Effector memory CD4-positive, alpha-beta T cell (primary cell): ENCODE results near the gene TBCB.

Source experiments
- DNase-seq, 3 donors: peaks; one replicate each; pipeline ENCODE4 v3.0.0-alpha.2; 2020
- H3K27ac ChIP-seq: 2 replicates; pipeline ENCODE4 v1.7.0; 2013; ENCODE audit warnings: mild to moderate bottlenecking, low read length, moderate library complexity; ENCODE audit not compliant: insufficient read depth, poor library complexity, severe bottlenecking
- H3K27me3 ChIP-seq: replicated peaks from 2 replicates; pipeline ENCODE4 v1.7.0; 2013; ENCODE audit warnings: mild to moderate bottlenecking, low read length; ENCODE audit not compliant: insufficient read depth, control insufficient read depth, poor library complexity, severe bottlenecking
- H3K36me3 ChIP-seq: 2 replicates; pipeline ENCODE4 v1.7.0; 2013; ENCODE audit warnings: mild to moderate bottlenecking, low read length, moderate library complexity; ENCODE audit not compliant: control insufficient read depth, insufficient read depth
- H3K4me1 ChIP-seq: 2 replicates; pipeline ENCODE4 v1.7.0; 2013; ENCODE audit warnings: low read length, mild to moderate bottlenecking; ENCODE audit not compliant: control insufficient read depth, insufficient read depth, poor library complexity, severe bottlenecking
- H3K4me3 ChIP-seq: 2 replicates; pipeline ENCODE4 v1.7.0; 2013; ENCODE audit warnings: low read length, low read depth, mild to moderate bottlenecking; ENCODE audit not compliant: insufficient read depth, poor library complexity, severe bottlenecking
- H3K9me3 ChIP-seq: 2 replicates; pipeline ENCODE4 v1.7.0; 2013; ENCODE audit warnings: mild to moderate bottlenecking, low read length, moderate library complexity; ENCODE audit not compliant: control insufficient read depth

The TBCB gene

DNA sequence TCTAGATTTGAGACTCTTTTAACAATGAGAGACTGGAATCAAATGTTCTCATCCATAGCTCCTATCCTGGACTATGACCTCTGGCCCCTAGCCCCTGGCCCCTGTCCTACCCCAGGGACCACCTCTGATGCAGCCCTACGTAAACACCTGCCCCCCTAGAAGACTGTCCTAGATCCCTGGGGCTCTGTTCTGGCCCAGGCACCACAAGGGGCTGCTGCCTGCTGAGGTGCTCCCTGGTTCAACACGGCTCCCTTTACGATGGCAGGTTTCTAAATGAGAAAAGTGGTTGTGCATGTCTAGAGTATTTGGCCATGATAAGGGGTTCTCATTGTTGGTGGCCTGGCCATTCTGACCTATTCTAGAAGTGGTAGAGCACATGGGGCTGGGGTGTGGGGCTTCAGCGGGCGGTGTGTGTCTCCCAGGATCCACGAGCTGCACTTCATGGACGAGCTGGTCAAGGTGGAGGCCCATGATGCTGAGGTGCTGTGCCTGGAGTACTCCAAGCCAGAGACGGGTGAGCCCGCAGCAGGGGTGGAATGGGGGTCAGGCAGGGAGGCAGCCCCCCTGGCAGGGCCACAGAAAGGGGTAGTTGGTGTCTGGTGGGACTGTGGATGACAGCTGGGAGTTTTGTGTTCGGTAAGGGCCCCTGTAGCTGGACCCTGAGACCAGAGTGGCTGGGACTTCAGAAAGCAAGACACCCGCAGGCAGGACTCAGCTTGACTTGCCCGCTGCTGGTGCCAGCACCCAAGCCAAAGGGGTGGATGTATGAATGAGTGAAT lies 30.8 kb upstream of the TBCB start:
- H3K27ac ChIP-seq: no peak overlapping the region
- no peak for DNase-seq
- no peaks in the 10 kb centered on the region for H3K4me1 ChIP-seq
- no peak overlapping the region for H3K4me3 ChIP-seq
- H3K27me3 ChIP-seq: no peaks in the 10 kb centered on the region
- no peaks in the 10 kb centered on the region for H3K36me3 ChIP-seq
- H3K9me3 ChIP-seq: no peaks in the 10 kb centered on the region

DNA sequence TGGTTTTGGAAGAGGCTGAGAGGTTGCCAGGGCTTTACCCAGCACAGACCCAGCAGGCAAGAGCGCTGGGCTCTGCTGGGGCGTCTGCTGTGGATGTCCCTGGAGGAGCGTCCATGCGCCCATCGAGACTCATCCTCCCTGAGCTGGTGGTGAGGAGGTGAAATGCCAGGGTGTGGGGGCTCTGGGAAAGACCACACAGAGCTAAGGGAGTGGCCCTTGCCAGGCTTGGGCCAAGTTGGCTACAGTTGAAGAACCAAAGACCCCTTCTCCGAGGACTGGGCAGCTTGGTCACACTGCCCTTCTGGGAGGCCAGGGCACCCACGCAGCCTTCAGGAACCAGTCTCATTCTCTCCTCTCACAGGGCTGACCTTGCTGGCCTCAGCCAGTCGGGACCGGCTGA lies 28.9 kb upstream of the TBCB start:
- no peak overlapping the region for H3K4me3 ChIP-seq
- DNase-seq: no peak
- H3K9me3 ChIP-seq: no peaks in the 10 kb centered on the region
- no peak overlapping the region for H3K27ac ChIP-seq
- H3K27me3 ChIP-seq: no peaks in the 10 kb centered on the region
- H3K36me3 ChIP-seq: no peaks in the 10 kb centered on the region
- H3K4me1 ChIP-seq: no peaks in the 10 kb centered on the region

DNA sequence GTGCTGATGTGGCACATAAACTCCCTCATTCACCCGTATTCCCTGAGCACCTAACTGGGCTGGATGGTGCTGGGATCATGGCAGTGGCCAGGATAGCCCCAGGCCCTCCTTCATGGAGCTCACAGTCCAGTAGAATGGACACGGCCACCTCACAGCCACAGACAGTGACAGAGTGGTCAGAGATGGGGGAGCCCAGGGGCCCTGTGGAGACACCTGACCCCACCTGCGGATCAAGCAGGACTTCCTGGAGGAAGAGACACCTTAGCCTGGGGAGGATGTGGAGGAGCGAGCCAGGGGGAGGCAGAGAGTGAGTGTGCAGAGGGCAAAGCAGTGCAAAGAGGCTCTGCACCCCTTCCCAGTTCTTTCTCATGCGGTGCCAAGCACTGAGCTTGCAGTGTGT lies 25.4 kb upstream of the TBCB start:
- Histone ChIP-seq H3K4me1 (no peaks in the 10 kb centered on the region), H3K27me3 (no peaks in the 10 kb centered on the region), H3K9me3 (no peaks in the 10 kb centered on the region), H3K4me3 (no peak overlapping the region), H3K36me3 (no peaks in the 10 kb centered on the region), H3K27ac (no peak overlapping the region)
- no peak for DNase-seq

DNA sequence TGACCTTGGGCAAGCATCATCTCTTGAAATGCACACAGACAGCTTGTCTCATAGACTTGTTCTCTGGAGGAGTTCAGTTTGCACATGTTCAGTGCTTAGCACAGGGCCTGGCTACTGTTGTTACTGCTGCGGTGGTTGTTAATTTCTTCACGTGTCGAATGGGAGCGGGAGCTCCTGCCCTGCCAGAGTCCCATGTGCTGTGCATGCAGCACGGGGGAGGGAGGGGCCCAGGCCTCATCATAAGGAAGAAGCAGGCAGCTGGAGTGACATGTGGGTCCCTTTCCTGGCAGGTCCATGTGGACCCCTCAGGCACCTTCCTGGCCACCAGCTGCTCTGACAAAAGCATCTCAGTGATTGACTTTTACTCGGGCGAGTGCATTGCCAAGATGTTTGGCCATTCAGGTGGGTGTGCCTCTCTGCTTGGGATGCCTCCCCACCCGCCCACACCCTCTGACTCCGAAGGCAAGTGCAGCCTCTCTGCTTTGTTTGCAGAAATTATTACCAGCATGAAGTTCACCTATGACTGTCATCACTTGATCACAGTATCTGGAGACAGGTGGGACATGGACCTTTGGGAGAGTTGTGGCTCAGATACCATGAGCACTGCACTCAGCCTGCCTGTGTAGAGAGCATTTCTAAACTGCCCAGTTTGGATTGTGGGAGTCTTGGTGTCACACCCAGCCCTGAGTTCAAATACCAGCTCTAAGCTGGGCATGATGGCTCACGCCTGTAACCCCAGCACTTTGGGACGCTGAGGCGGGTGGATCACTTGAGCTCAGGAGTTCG lies 24.2 kb upstream of the TBCB start:
- no peaks in the 10 kb centered on the region for H3K4me1 ChIP-seq
- no peaks in the 10 kb centered on the region for H3K27me3 ChIP-seq
- no peak overlapping the region for H3K27ac ChIP-seq
- no peak overlapping the region for H3K4me3 ChIP-seq
- no peaks in the 10 kb centered on the region for H3K9me3 ChIP-seq
- H3K36me3 ChIP-seq: no peaks in the 10 kb centered on the region
- no peak for DNase-seq

DNA sequence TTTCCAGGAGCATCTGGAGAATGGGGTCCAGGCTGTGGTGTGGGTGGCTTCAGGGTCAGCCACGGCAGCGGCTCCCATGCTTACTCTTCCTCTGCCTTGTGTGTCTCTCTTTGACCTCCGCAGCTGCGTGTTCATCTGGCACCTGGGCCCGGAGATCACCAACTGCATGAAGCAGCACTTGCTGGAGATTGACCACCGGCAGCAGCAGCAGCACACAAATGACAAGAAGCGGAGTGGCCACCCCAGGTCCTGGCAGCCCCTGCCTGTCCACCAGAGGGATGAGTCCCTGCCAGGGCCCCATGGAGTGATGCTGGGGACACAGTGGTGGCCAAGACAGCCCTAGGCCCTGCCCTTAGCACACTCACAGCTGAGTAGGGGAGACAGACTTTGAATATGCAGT lies 22.7 kb upstream of the TBCB start:
- Histone ChIP-seq H3K27me3 (no peaks in the 10 kb centered on the region), H3K4me3 (no peak overlapping the region), H3K27ac (no peak overlapping the region), H3K4me1 (no peaks in the 10 kb centered on the region), H3K9me3 (no peaks in the 10 kb centered on the region), H3K36me3 (no peaks in the 10 kb centered on the region)
- no peak for DNase-seq

DNA sequence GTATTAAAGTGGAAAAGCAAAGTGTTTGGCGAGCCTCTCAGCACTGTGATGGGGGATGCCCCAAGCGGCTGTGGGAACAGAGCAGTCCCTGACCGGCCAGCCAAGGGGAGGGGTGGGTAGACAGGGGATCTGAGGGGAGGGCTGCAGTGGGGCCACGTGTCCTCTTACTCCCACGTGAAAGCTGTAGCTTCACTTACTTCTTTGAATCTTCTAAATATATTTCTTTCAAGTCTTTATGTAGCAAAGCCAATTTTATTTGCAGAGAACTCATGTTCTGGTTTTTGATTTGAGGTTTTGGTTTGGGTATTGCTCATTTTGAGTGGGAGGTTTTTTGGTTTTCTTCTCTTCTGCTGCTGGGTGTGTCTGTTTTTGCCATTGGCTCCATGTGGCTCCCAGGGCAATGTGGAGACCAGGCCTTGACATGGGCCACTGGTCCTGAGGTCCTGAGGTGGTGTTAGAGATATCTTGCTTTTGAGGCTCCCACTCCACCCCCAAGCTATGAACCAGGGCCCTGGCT lies 22.1 kb upstream of the TBCB start:
- Histone ChIP-seq H3K36me3 (no peaks in the 10 kb centered on the region), H3K4me3 (no peak overlapping the region), H3K27ac (no peak overlapping the region), H3K9me3 (no peaks in the 10 kb centered on the region), H3K27me3 (no peaks in the 10 kb centered on the region), H3K4me1 (no peaks in the 10 kb centered on the region)
- DNase-seq: no peak

DNA sequence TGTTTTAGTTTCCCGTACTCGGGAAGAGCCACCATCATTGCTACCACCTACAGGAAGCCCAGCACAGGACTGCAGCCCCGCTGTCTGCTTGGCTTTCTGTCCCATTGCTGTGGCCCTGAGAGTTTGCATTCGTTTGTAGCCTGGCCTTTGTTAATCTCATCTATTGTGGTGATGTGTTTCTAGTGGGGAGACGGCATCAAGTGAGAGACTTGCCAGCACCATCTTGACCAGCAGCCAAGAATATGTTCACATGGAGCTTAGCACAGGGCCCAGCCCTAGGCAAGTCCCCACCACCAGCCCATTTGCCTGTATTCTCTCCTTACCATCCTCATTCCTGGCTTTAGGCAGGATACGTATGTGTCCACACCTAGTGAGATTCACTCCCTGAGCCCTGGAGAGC lies 21.6 kb upstream of the TBCB start:
- Histone ChIP-seq H3K36me3 (no peaks in the 10 kb centered on the region), H3K27me3 (no peaks in the 10 kb centered on the region), H3K9me3 (no peaks in the 10 kb centered on the region), H3K4me1 (no peaks in the 10 kb centered on the region), H3K4me3 (no peak overlapping the region), H3K27ac (no peak overlapping the region)
- DNase-seq: no peak

DNA sequence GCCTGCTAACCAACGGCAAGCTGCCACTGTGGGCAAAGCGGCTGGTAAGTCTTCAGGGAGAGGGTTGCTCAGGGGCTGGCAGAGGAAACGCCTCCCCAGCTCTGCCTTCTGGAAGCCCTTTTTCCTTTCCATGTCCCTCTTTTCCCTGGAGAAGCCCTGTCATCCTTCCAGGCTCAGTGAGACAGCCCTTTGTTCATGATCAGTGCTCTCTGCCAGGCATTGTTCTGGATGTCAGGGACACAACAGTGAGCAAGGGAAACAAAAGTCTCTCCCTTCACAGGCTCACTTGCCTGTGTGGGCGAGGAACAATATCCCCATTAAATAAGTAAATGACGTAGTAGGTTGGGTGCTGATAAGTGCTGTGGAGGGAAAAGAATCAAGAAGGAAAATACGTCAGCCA lies 18.2 kb upstream of the TBCB start:
- Histone ChIP-seq H3K27me3 (no peaks in the 10 kb centered on the region), H3K4me3 (no peak overlapping the region), H3K9me3 (no peaks in the 10 kb centered on the region), H3K36me3 (no peaks in the 10 kb centered on the region), H3K4me1 (no peaks in the 10 kb centered on the region), H3K27ac (no peak overlapping the region)
- DNase-seq: no peak

DNA sequence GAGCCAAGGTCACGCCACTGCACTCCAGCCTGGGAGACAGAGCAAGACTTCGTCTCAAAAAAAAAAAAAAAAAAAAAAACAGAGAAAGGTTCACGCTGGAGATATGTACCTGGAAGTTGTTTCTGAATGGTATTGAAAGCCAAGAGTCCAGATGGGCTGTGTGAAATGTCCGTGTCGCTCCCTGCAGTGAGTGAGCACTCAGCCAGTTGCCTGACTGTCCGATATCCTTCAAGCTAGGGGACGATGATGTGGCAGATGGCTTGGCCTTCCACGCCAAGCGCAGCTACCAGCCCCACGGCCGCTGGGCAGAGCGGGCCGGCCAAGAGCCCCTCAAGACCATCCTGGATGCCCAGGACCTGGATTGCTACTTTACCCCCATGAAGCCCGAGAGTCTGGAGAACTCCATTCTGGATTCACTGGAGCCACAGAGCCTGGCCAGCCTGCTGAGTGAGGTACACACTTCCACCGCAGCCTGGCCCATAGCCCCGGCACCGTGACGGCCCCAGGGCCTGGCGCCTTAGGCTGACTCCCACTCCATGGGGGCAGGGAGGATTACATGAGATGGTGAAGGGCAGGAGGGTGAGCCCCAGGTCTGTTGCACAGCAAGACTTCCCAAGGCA lies 16.0 kb upstream of the TBCB start:
- DNase-seq: no peak
- Histone ChIP-seq H3K27me3 (no peaks in the 10 kb centered on the region), H3K27ac (no peak overlapping the region), H3K4me3 (no peak overlapping the region), H3K4me1 (no peaks in the 10 kb centered on the region), H3K9me3 (no peaks in the 10 kb centered on the region), H3K36me3 (peaks cover 4% of the 10 kb centered on the region)

DNA sequence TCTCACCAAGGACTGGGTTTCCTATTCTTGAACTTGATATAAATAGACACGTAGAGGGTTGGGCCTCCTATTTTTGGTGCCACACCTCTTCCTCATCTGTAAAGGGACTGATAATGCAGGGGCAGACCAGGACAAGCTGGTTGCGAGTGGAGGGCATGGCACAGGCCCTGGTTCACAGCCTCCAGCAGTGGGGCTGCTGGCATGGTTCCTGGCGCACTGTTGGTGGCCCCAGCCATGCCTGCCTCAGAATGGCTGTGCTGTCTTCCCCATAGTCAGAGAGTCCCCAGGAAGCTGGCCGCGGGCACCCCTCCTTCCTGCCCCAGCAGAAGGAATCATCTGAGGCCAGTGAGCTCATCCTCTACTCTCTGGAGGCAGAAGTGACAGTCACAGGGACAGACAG lies 14.8 kb upstream of the TBCB start:
- Histone ChIP-seq H3K9me3 (no peaks in the 10 kb centered on the region), H3K4me3 (no peak overlapping the region), H3K4me1 (no peaks in the 10 kb centered on the region), H3K27ac (no peak overlapping the region), H3K27me3 (no peaks in the 10 kb centered on the region), H3K36me3 (peaks cover 4% of the 10 kb centered on the region)
- no peak for DNase-seq
